PFSK-1 (cell line): Measurements from ENCODE around the gene HOXD11.

Experiments
- REST ChIP-seq, 2 experiments: IDR thresholded peaks; 2 replicates each; pipeline versions ENCODE4 v1.6.1 to v1.8.0; 2011 to 2012; ENCODE audit warnings: low read depth in 2 of 2, low read length in 2 of 2, control low read depth in 1 of 2, inconsistent platforms in 1 of 2, mild to moderate bottlenecking in 1 of 2, moderate library complexity in 1 of 2; ENCODE audit not compliant: insufficient read depth in 1 of 2
- TAF1 ChIP-seq: IDR thresholded peaks from 2 replicates; pipeline ENCODE4 v1.6.1; 2012; ENCODE audit warnings: low read length, control low read depth, borderline replicate concordance; ENCODE audit not compliant: insufficient read depth

- TF ChIP-seq TAF1 = no peak
- no peak for TF ChIP-seq REST (IDR thresholded peaks at IDR 0.05; ENCODE audit: insufficient read depth in 1 of 2, low read depth in 2 of 2, low read length in 2 of 2)
These were observed 7.1 kb upstream of the HOXD11 start, which contains the start of gene HOXD12 for GRCh38 chr2:176099728-176100546.
